ENCODE data around the gene HOXB9.

The HOXB9 gene

DNA sequence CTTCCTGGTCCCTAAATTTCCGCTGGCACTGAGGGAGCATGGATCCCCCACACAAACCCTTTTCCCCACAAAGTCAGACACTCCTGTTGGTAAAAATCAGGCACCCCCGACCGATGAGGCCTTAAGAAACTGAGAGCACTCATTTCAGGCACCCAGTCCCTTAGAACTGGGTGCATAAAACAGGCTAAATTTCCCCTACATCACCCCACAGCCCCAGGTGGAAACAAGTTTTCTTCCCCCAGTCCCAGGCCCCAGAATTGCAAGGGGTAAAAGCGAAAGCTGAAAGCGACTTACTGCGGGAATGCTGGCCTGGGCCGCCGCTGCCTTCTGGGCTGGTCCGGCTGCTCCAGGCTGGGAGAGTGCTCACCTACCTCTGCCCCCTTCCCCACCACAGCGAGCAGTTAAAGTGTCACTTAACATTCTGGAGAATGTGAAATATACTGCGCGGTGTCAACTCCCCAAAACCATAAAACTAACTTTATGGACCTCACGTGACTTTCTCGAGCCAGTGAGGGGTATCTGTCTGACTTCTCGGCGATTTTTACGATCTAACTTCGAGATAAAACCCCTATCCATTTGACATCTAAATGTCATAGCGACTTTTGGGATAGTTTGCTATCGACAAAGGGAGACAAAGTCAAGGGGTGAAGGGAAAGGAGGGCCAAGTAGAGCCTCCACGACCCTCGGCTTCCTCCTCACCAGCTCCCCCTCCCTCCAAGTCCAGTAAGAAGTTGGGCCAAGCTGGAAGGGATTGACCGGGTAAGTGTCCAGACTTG, 36.1 kb downstream of the HOXB9 start, which contains the start of gene HOXB3:
TSS of gene HOXB3 (minus strand) at position 411 of the 776 bp plus-strand sequence. CDS start 37,767 bp downstream, outside the sequence.
- H3K36me3 ChIP-seq (ENCODE audit: insufficient read depth, low read length): no peaks in the 10 kb centered on the region
- H3K4me2 ChIP-seq (ENCODE audit: insufficient read depth, low read length): no peak within 1 kb of the TSS
- H3K4me1 ChIP-seq (ENCODE audit: insufficient read depth, low read length): peaks cover 6% of the 10 kb centered on the region; the same call in 1 of the 2 replicates
- H3K4me3 ChIP-seq (ENCODE audit: low read depth in 1 of 2, low read length in 2 of 2): no peak within 1 kb of the TSS
- peaks cover 40% of the 10 kb centered on the region for H3K27me3 ChIP-seq (ENCODE audit: insufficient read depth, low read length, poor library complexity)
- H3K9me3 ChIP-seq (ENCODE audit: insufficient read depth, low read length, severe bottlenecking): no peaks in the 10 kb centered on the region
- no peak within 1 kb of the TSS for H3K9ac ChIP-seq (ENCODE audit: low read depth, low read length)
- TF ChIP-seq, protein P1, sequence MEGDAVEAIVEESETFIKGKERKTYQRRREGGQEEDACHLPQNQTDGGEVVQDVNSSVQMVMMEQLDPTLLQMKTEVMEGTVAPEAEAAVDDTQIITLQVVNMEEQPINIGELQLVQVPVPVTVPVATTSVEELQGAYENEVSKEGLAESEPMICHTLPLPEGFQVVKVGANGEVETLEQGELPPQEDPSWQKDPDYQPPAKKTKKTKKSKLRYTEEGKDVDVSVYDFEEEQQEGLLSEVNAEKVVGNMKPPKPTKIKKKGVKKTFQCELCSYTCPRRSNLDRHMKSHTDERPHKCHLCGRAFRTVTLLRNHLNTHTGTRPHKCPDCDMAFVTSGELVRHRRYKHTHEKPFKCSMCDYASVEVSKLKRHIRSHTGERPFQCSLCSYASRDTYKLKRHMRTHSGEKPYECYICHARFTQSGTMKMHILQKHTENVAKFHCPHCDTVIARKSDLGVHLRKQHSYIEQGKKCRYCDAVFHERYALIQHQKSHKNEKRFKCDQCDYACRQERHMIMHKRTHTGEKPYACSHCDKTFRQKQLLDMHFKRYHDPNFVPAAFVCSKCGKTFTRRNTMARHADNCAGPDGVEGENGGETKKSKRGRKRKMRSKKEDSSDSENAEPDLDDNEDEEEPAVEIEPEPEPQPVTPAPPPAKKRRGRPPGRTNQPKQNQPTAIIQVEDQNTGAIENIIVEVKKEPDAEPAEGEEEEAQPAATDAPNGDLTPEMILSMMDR (IDR thresholded peaks at IDR 0.05; ENCODE audit: borderline replicate concordance, extremely low read depth, low read length, poor library complexity, severe bottlenecking): no peak
- no peak for TF ChIP-seq EZH2 (IDR thresholded peaks at IDR 0.05; ENCODE audit: borderline replicate concordance, low read depth, low read length, severe bottlenecking)
- ATAC-seq (ENCODE audit: insufficient read depth, low read depth): no peak
- no peaks in the 10 kb centered on the region; the same call in 1 of the 2 replicates for H4K20me1 ChIP-seq (ENCODE audit: insufficient read depth, low read length)
- H3K79me2 ChIP-seq (ENCODE audit: insufficient read depth, low read length): no peaks in the 10 kb centered on the region
- no peak within 1 kb of the TSS for H3K27ac ChIP-seq (ENCODE audit: low read length)
- no peak for DNase-seq
- H2AFZ ChIP-seq (ENCODE audit: low read depth, low read length): no peak within 1 kb of the TSS

DNA sequence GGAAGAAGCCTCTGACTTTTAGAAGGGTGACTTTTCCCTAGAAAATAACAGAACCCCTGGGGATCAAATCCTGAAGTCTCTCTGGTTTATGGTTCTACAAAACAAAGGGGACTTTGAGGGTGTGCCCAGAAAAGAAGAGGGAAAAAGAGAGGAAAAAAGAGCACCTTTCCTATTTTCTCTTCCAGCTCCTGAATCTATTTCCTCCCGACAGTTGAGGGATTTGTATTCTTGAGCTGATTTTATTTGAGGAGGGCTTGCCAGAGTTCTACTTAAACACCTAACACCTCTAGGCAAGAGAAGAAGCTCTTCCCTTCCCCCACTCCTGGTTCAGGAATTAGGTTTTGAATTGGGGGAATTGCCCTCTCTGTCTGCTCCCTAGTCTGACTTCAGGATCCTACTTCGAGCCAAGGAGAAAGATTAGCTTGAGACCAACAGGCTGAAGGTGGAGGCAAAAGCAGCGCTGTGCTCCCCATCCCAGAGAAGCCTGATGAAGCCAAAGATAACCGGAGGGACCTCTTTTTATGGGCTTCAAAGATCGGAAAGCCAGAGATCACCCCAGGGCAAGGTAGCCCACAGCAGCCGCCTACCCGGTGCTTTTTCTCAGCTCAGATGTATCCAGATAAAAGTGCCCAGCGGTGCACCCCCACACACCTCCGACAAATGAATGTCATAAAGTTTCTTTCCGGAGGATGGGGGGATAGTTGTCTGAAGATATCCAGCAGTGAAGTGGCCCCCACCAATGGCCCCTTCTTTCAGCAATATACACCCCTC, 36.9 kb downstream of the HOXB9 start:
- Histone ChIP-seq H2AFZ (ENCODE audit: low read depth, low read length) (no peak overlapping the region), H3K27ac (ENCODE audit: low read length) (no peak overlapping the region), H3K4me3 (ENCODE audit: low read depth in 1 of 2, low read length in 2 of 2) (no peak overlapping the region), H4K20me1 (ENCODE audit: insufficient read depth, low read length) (no peaks in the 10 kb centered on the region; the same call in 1 of the 2 replicates), H3K9ac (ENCODE audit: low read depth, low read length) (no peak overlapping the region), H3K4me2 (ENCODE audit: insufficient read depth, low read length) (no peak overlapping the region), H3K4me1 (ENCODE audit: insufficient read depth, low read length) (peaks cover 6% of the 10 kb centered on the region; the same call in 1 of the 2 replicates), H3K79me2 (ENCODE audit: insufficient read depth, low read length) (no peaks in the 10 kb centered on the region), H3K36me3 (ENCODE audit: insufficient read depth, low read length) (no peaks in the 10 kb centered on the region), H3K9me3 (ENCODE audit: insufficient read depth, low read length, severe bottlenecking) (no peaks in the 10 kb centered on the region), H3K27me3 (ENCODE audit: insufficient read depth, low read length, poor library complexity) (peaks cover 37% of the 10 kb centered on the region)
- DNase-seq: no peak
- no peak for ATAC-seq (ENCODE audit: insufficient read depth, low read depth)
- TF ChIP-seq EZH2 (IDR thresholded peaks at IDR 0.05; ENCODE audit: borderline replicate concordance, low read depth, low read length, severe bottlenecking): peak; percentile 1
- TF ChIP-seq, protein P1 (IDR thresholded peaks at IDR 0.05; ENCODE audit: borderline replicate concordance, extremely low read depth, low read length, poor library complexity, severe bottlenecking): no peak

DNA sequence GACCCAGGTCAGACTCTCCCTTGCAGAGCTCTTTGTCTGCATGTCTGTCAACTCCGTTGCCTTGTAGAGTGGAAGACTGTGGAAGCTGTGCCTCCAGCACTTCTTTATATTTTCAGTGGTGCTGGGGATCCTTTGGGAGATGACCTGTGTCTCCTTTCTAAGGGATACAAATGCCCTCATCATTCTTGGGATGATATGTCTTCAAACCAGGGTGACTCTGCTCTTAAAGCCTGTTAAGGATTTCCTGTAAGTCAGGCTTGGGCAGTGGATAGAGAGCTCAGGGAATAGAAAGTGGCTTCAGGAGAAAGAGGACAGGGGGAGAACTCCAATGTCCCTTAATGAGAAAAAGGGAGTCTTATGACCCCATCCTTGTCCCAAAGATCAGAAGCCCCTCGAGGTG, 37.6 kb downstream of the HOXB9 start:
- Histone ChIP-seq H2AFZ (ENCODE audit: low read depth, low read length) (no peak overlapping the region), H3K4me1 (ENCODE audit: insufficient read depth, low read length) (peaks cover 6% of the 10 kb centered on the region; the same call in 1 of the 2 replicates), H3K4me3 (ENCODE audit: low read depth in 1 of 2, low read length in 2 of 2) (no peak overlapping the region), H3K27me3 (ENCODE audit: insufficient read depth, low read length, poor library complexity) (peaks cover 37% of the 10 kb centered on the region), H4K20me1 (ENCODE audit: insufficient read depth, low read length) (no peaks in the 10 kb centered on the region; the same call in 1 of the 2 replicates), H3K27ac (ENCODE audit: low read length) (no peak overlapping the region), H3K79me2 (ENCODE audit: insufficient read depth, low read length) (no peaks in the 10 kb centered on the region), H3K4me2 (ENCODE audit: insufficient read depth, low read length) (no peak overlapping the region), H3K9me3 (ENCODE audit: insufficient read depth, low read length, severe bottlenecking) (no peaks in the 10 kb centered on the region), H3K9ac (ENCODE audit: low read depth, low read length) (no peak overlapping the region), H3K36me3 (ENCODE audit: insufficient read depth, low read length) (no peaks in the 10 kb centered on the region)
- ATAC-seq (ENCODE audit: insufficient read depth, low read depth) (no peak), DNase-seq (no peak)
- TF ChIP-seq EZH2 (IDR thresholded peaks at IDR 0.05; ENCODE audit: borderline replicate concordance, low read depth, low read length, severe bottlenecking): no peak

DNA sequence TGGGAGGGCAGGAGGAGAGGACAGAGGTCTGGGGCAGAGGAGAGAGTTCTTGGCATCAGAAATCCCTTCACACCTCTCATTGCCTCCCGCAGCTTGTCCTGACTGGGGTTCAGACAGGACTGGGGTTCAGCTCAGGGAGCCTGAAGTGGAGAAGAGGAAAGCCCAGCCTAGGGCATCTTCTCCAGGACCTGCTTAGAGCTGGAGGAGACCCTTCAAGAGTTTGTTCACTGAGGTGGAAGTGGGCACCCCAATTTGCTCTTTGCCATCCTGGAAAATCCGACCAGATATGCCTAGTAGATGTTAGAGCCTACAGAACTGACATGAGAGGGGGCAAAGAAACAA, 38.1 kb downstream of the HOXB9 start:
- Histone ChIP-seq H3K9me3 (ENCODE audit: insufficient read depth, low read length, severe bottlenecking) (no peaks in the 10 kb centered on the region), H3K4me1 (ENCODE audit: insufficient read depth, low read length) (peaks cover 6% of the 10 kb centered on the region; the same call in 1 of the 2 replicates), H3K36me3 (ENCODE audit: insufficient read depth, low read length) (no peaks in the 10 kb centered on the region), H3K27me3 (ENCODE audit: insufficient read depth, low read length, poor library complexity) (peaks cover 37% of the 10 kb centered on the region), H3K9ac (ENCODE audit: low read depth, low read length) (no peak overlapping the region), H2AFZ (ENCODE audit: low read depth, low read length) (no peak overlapping the region), H3K4me2 (ENCODE audit: insufficient read depth, low read length) (no peak overlapping the region), H3K4me3 (ENCODE audit: low read depth in 1 of 2, low read length in 2 of 2) (no peak overlapping the region), H3K27ac (ENCODE audit: low read length) (no peak overlapping the region), H3K79me2 (ENCODE audit: insufficient read depth, low read length) (no peaks in the 10 kb centered on the region), H4K20me1 (ENCODE audit: insufficient read depth, low read length) (no peaks in the 10 kb centered on the region; the same call in 1 of the 2 replicates)
- DNase-seq (no peak), ATAC-seq (ENCODE audit: insufficient read depth, low read depth) (no peak)
- TF ChIP-seq, protein P1 (IDR thresholded peaks at IDR 0.05; ENCODE audit: borderline replicate concordance, extremely low read depth, low read length, poor library complexity, severe bottlenecking): no peak
- no peak for TF ChIP-seq EZH2 (IDR thresholded peaks at IDR 0.05; ENCODE audit: borderline replicate concordance, low read depth, low read length, severe bottlenecking)
